MM.1S (cell line): Measurements from ENCODE around the gene KHK.

Source experiments
- DNase-seq: peaks from one replicate; pipeline ENCODE4 v3.0.0-alpha.2; 2015
- H2AFZ ChIP-seq: fragments of 300-600 bp; sonication (generic); 2 replicates; pipeline ENCODE4 v1.6.0; 2016; ENCODE audit warnings: antibody characterized with exemption, low read length
- H3F3A ChIP-seq: fragments of 300-600 bp; sonication (generic); 2 replicates; pipeline ENCODE4 v1.6.1; 2016; ENCODE audit warnings: mild to moderate bottlenecking, antibody characterized with exemption, low read length, moderate library complexity, mixed read lengths; ENCODE audit not compliant: insufficient read depth
- H3K27ac ChIP-seq: fragments of 300-600 bp; sonication (generic); 2 replicates; pipeline ENCODE4 v1.5.1; 2016; ENCODE audit warnings: mild to moderate bottlenecking, low read length
- H3K27me3 ChIP-seq: fragments of 300-600 bp; sonication (generic); replicated peaks from 2 replicates; pipeline ENCODE4 v1.6.0; 2016; ENCODE audit warnings: low read length; ENCODE audit not compliant: insufficient read depth
- H3K36me3 ChIP-seq: fragments of 300-600 bp; sonication (generic); replicated peaks from 2 replicates; pipeline ENCODE4 v1.6.1; 2016; ENCODE audit warnings: mild to moderate bottlenecking, low read length, mixed read lengths; ENCODE audit not compliant: insufficient read depth
- H3K4me1 ChIP-seq: fragments of 300-600 bp; sonication (generic); 2 replicates; pipeline ENCODE4 v1.6.1; 2016; ENCODE audit warnings: low read length, mixed read lengths
- H3K4me2 ChIP-seq: fragments of 300-600 bp; sonication (generic); 2 replicates; pipeline ENCODE4 v1.6.0; 2016; ENCODE audit warnings: low read depth, low read length
- H3K4me3 ChIP-seq: fragments of 300-600 bp; sonication (generic); 2 replicates; pipeline ENCODE4 v1.5.1; 2016; ENCODE audit warnings: low read length, mixed read lengths
- H3K79me2 ChIP-seq: fragments of 300-600 bp; sonication (generic); 2 replicates; pipeline ENCODE4 v1.6.1; 2016; ENCODE audit warnings: mixed run types, low read length, mixed read lengths
- H3K9ac ChIP-seq: fragments of 300-600 bp; sonication (generic); 2 replicates; pipeline ENCODE4 v1.6.1; 2016; ENCODE audit warnings: low read length, mixed read lengths
- H3K9me2 ChIP-seq: fragments of 300-600 bp; sonication (generic); replicated peaks from 2 replicates; pipeline ENCODE4 v1.6.1; 2016; ENCODE audit warnings: mild to moderate bottlenecking, low read length, mixed read lengths; ENCODE audit not compliant: insufficient read depth
- H3K9me3 ChIP-seq: fragments of 300-600 bp; sonication (generic); replicated peaks from 2 replicates; pipeline ENCODE4 v1.6.1; 2016; ENCODE audit warnings: mild to moderate bottlenecking, low read length, mixed read lengths; ENCODE audit not compliant: insufficient read depth
- H4K20me1 ChIP-seq: fragments of 300-600 bp; sonication (generic); 2 replicates; pipeline ENCODE4 v1.6.1; 2016; ENCODE audit warnings: mild to moderate bottlenecking, low read length, moderate library complexity, mixed read lengths; ENCODE audit not compliant: insufficient read depth
- CTCF ChIP-seq: fragments of 300-600 bp; sonication (generic); IDR thresholded peaks from 2 replicates; pipeline ENCODE4 v1.5.1; 2016; ENCODE audit warnings: antibody characterized with exemption, low read length, mixed read lengths
- EZH2 ChIP-seq: fragments of 300-600 bp; sonication (generic); optimal IDR thresholded peaks from 2 replicates; pipeline ENCODE3; 2017; ENCODE audit warnings: low read depth, mild to moderate bottlenecking, antibody characterized with exemption, low read length, mixed read lengths
- EZH2phosphoT487 ChIP-seq: fragments of 300-600 bp; sonication (generic); IDR thresholded peaks from 2 replicates; pipeline ENCODE4 v1.6.1; 2018; ENCODE audit warnings: antibody characterized with exemption, low read length

KHK gene

GRCh38 chr2:27092696-27093429, 6.3 kb downstream of the KHK start:
- H3K27me3 ChIP-seq = no peaks in the 10 kb centered on the region
- no peaks in the 10 kb centered on the region for H3K9me3 ChIP-seq
- H3K9ac ChIP-seq = no peak overlapping the region
- no peaks in the 10 kb centered on the region for H4K20me1 ChIP-seq
- H3K36me3 ChIP-seq = no peaks in the 10 kb centered on the region
- H3K4me1 ChIP-seq = peaks cover 4% of the 10 kb centered on the region; the same call in 1 of the 2 replicates
- TF ChIP-seq CTCF (no peak), EZH2 (no peak), EZH2phosphoT487 (no peak)
- no peak for DNase-seq
- H3K4me3 ChIP-seq = no peak overlapping the region
- H3K79me2 ChIP-seq = peaks cover 14% of the 10 kb centered on the region
- H3F3A ChIP-seq = no peaks in the 10 kb centered on the region
- H3K4me2 ChIP-seq = no peak overlapping the region
- H3K27ac ChIP-seq = no peak overlapping the region
- no peaks in the 10 kb centered on the region for H3K9me2 ChIP-seq
- H2AFZ ChIP-seq = no peak overlapping the region

- Histone ChIP-seq H3K4me3 (no peak overlapping the region), H2AFZ (no peak overlapping the region), H3K27ac (no peak overlapping the region), H3K9me2 (no peaks in the 10 kb centered on the region), H3K79me2 (peaks cover 5% of the 10 kb centered on the region), H3K27me3 (no peaks in the 10 kb centered on the region), H3K9me3 (no peaks in the 10 kb centered on the region), H3K4me1 (peaks cover 4% of the 10 kb centered on the region; the same call in 1 of the 2 replicates), H3K4me2 (no peak overlapping the region), H4K20me1 (no peaks in the 10 kb centered on the region), H3F3A (no peaks in the 10 kb centered on the region), H3K36me3 (no peaks in the 10 kb centered on the region), H3K9ac (no peak overlapping the region)
- DNase-seq = no peak
- no peak for TF ChIP-seq EZH2
- TF ChIP-seq EZH2phosphoT487 = no peak
- TF ChIP-seq CTCF = no peak
Measured at GRCh38 chr2:27093430-27094352, 7.1 kb downstream of the KHK start.

- no peak for TF ChIP-seq EZH2phosphoT487
- TF ChIP-seq EZH2 = no peak
- no peak for TF ChIP-seq CTCF
Measured at GRCh38 chr2:27094353-27094984, 7.9 kb downstream of the KHK start.

More at GRCh38 chr2:27094353-27094984, 7.9 kb downstream of the KHK start:
- H3K27me3 ChIP-seq = no peaks in the 10 kb centered on the region
- H3K9ac ChIP-seq = no peak overlapping the region
- H4K20me1 ChIP-seq = no peaks in the 10 kb centered on the region
- H3K9me3 ChIP-seq = no peaks in the 10 kb centered on the region
- no peak overlapping the region for H3K4me3 ChIP-seq
- no peaks in the 10 kb centered on the region for H3K9me2 ChIP-seq
- no peak for DNase-seq
- no peak overlapping the region for H3K27ac ChIP-seq
- peaks cover 4% of the 10 kb centered on the region; the same call in 1 of the 2 replicates for H3K4me1 ChIP-seq
- H2AFZ ChIP-seq = no peak overlapping the region
- no peaks in the 10 kb centered on the region for H3F3A ChIP-seq
- no peaks in the 10 kb centered on the region for H3K79me2 ChIP-seq
- no peak overlapping the region for H3K4me2 ChIP-seq
- no peaks in the 10 kb centered on the region for H3K36me3 ChIP-seq
